ENCODE results near the gene KLK6. TPM values are rescaled to one million over a fixed set of nuclear protein-coding genes. Genes with fewer than 3 reads are reported as not detected.
"Not testable (repeated sequence)": the region's sequence is repeated elsewhere in the genome, so short reads cannot be mapped to it uniquely, and the experiment has no call there.

KLK6 gene
- total and polyA plus RNA-seq, 2 experiments from 2014 or later: not detected

DNA sequence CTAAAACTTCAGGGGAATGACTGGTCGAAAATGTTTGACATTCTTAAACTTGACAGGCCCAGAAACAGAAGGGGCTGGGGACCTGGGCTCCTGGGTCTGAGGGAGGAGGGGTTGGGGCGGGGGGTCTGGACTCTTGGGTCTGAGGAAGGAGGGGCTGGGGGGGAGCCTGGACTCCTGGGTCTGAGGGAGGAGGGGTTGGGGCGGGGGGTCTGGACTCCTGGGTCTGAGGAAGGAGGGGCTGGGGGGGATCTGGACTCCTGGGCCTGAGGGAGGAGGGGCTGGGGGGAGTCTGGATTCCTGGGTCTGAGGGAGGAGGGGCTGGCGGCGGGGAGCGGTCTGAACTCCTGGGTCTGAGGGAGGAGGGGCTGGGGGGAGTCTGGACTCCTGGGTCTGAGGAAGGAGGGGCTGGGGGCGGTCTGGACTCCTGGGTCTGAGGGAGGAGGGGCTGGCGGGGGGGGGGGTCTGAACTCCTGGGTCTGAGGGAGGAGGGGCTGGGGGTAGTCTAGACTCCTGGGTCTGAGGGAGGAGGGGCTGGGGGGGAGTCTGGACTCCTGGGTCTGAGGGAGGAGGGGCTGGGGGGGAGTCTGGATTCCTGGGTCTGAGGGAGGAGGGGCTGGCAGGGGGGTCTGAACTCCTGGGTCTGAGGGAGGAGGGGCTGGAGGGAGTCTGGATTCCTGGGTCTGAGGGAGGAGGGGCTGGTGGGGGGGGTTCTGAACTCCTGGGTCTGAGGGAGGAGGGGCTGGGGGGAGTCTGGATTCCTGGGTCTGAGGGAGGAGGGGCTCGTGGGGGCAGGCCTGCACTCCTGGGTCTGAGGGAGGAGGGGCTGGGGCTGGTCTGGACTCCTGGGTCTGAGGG, 5.5 kb upstream of the KLK6 start:
- no peak overlapping the region for H2AFZ ChIP-seq
- in situ Hi-C loops (cut with MboI): no loop called here
- H3K9ac ChIP-seq: no peak overlapping the region
- TF ChIP-seq EZH2 (IDR thresholded peaks at IDR 0.05; ENCODE audit: insufficient read depth, poor library complexity, severe bottlenecking) (no peak), EZH2phosphoT487 (IDR thresholded peaks at IDR 0.05; ENCODE audit: insufficient read depth, low read depth) (no peak)
- 0 to 17% methylated on average over 1 to 7 of the region's 9 CpGs for WGBS, 2 experiments (ENCODE audit: low coverage in 1 of 2, low lambda C conversion rate in 2 of 2, missing lambda C conversion rate in 2 of 2)
- no peaks in the 10 kb centered on the region; the same call in 1 of the 2 replicates for H3K27me3 ChIP-seq (replicated peaks; ENCODE audit: insufficient read depth)
- H3K9me2 ChIP-seq (ENCODE audit: insufficient read depth): no peaks in the 10 kb centered on the region
- no peak overlapping the region for H3K4me2 ChIP-seq (ENCODE audit: unreplicated experiment)
- DNase-seq: no peak
- H3K4me1 ChIP-seq (ENCODE audit: insufficient read depth): no peaks in the 10 kb centered on the region
- no peak overlapping the region for H3K4me3 ChIP-seq
- no peaks in the 10 kb centered on the region for H3F3A ChIP-seq (ENCODE audit: insufficient read depth)
- H3K36me3 ChIP-seq (ENCODE audit: low read depth): no peaks in the 10 kb centered on the region
- H3K27ac ChIP-seq: no peak overlapping the region
- H3K9me3 ChIP-seq (ENCODE audit: low read depth): no peaks in the 10 kb centered on the region
- H4K20me1 ChIP-seq (ENCODE audit: insufficient read depth): no peaks in the 10 kb centered on the region
- no peaks in the 10 kb centered on the region for H3K79me2 ChIP-seq (ENCODE audit: insufficient read depth)

- Histone ChIP-seq H3K79me2 (ENCODE audit: insufficient read depth) (no peaks in the 10 kb centered on the region), H3K4me2 (ENCODE audit: unreplicated experiment) (no peak overlapping the region), H3K4me1 (ENCODE audit: insufficient read depth) (no peaks in the 10 kb centered on the region), H3K36me3 (ENCODE audit: low read depth) (no peaks in the 10 kb centered on the region), H3K9ac (no peak overlapping the region), H3K9me2 (ENCODE audit: insufficient read depth) (no peaks in the 10 kb centered on the region), H2AFZ (no peak overlapping the region), H3K9me3 (ENCODE audit: low read depth) (no peaks in the 10 kb centered on the region), H3F3A (ENCODE audit: insufficient read depth) (no peaks in the 10 kb centered on the region), H3K27me3 (replicated peaks; ENCODE audit: insufficient read depth) (no peaks in the 10 kb centered on the region; the same call in 1 of the 2 replicates), H3K27ac (no peak overlapping the region), H3K4me3 (no peak overlapping the region), H4K20me1 (ENCODE audit: insufficient read depth) (no peaks in the 10 kb centered on the region)
- TF ChIP-seq EZH2 (IDR thresholded peaks at IDR 0.05; ENCODE audit: insufficient read depth, poor library complexity, severe bottlenecking): no peak
- no peak for TF ChIP-seq EZH2phosphoT487 (IDR thresholded peaks at IDR 0.05; ENCODE audit: insufficient read depth, low read depth)
- WGBS, 2 experiments (ENCODE audit: low coverage in 1 of 2, low lambda C conversion rate in 2 of 2, missing lambda C conversion rate in 2 of 2): 32 to 41% methylated on average over 9 of the region's 9 CpGs
- in situ Hi-C loops (cut with MboI): no loop called here
- DNase-seq: no peak
Observed at GRCh38 chr19:50972795-50973376, 3.5 kb upstream of the KLK6 start.

- H4K20me1 ChIP-seq (ENCODE audit: insufficient read depth); H3K9me3 ChIP-seq (ENCODE audit: low read depth); DNase-seq; H3K27ac ChIP-seq; H3K27me3 ChIP-seq (replicated peaks; ENCODE audit: insufficient read depth); H2AFZ ChIP-seq; H3K79me2 ChIP-seq (ENCODE audit: insufficient read depth); H3K9me2 ChIP-seq (ENCODE audit: insufficient read depth); H3K4me2 ChIP-seq (ENCODE audit: unreplicated experiment); H3K9ac ChIP-seq; H3F3A ChIP-seq (ENCODE audit: insufficient read depth); H3K4me3 ChIP-seq; in situ Hi-C loops (cut with MboI); H3K36me3 ChIP-seq (ENCODE audit: low read depth); H3K4me1 ChIP-seq (ENCODE audit: insufficient read depth): not testable (repeated sequence)
- WGBS, 2 experiments (ENCODE audit: low coverage in 1 of 2, low lambda C conversion rate in 2 of 2, missing lambda C conversion rate in 2 of 2): 15 to 33% methylated on average over 3 of the region's 3 CpGs
Observed at GRCh38 chr19:50969810-50970209, 419 bp upstream of the KLK6 start.

GRCh38 chr19:50968716-50969412, 527 bp downstream of the KLK6 start:
- in situ Hi-C loops (cut with MboI): no loop called here
- Histone ChIP-seq H3K9ac (no peak overlapping the region), H4K20me1 (ENCODE audit: insufficient read depth) (no peaks in the 10 kb centered on the region), H3K4me2 (ENCODE audit: unreplicated experiment) (no peak overlapping the region), H3K27me3 (replicated peaks; ENCODE audit: insufficient read depth) (no peaks in the 10 kb centered on the region), H3K4me1 (ENCODE audit: insufficient read depth) (no peaks in the 10 kb centered on the region), H3K4me3 (no peak overlapping the region), H3K27ac (no peak overlapping the region), H3F3A (ENCODE audit: insufficient read depth) (no peaks in the 10 kb centered on the region), H3K9me2 (ENCODE audit: insufficient read depth) (no peaks in the 10 kb centered on the region), H3K79me2 (ENCODE audit: insufficient read depth) (no peaks in the 10 kb centered on the region), H2AFZ (no peak overlapping the region), H3K36me3 (ENCODE audit: low read depth) (no peaks in the 10 kb centered on the region), H3K9me3 (ENCODE audit: low read depth) (no peaks in the 10 kb centered on the region)
- TF ChIP-seq EZH2phosphoT487 (IDR thresholded peaks at IDR 0.05; ENCODE audit: insufficient read depth, low read depth) (no peak), EZH2 (IDR thresholded peaks at IDR 0.05; ENCODE audit: insufficient read depth, poor library complexity, severe bottlenecking) (no peak)
- DNase-seq: no peak
- 11 to 16% methylated on average over 4 to 7 of the region's 7 CpGs for WGBS, 2 experiments (ENCODE audit: low coverage in 1 of 2, low lambda C conversion rate in 2 of 2, missing lambda C conversion rate in 2 of 2)
